DND-41 (cell line): ENCODE data around the gene CDKN2C.

Experiments used
- ATAC-seq: fragments of 200-7000 bp; cut with Tn5 transposase; 3 replicates; pipeline ENCODE4 v1.9.1; 2021; ENCODE audit warnings: low read depth; ENCODE audit not compliant: insufficient read depth
- DNase-seq: peaks from one replicate; pipeline ENCODE4 v3.0.0-alpha.2; 2020
- H2AFZ ChIP-seq: 2 replicates; pipeline ENCODE4 v1.6.0; 2012; ENCODE audit warnings: low read depth, low read length
- H3K27ac ChIP-seq: 2 replicates; pipeline ENCODE4 v1.5.1; 2012; ENCODE audit warnings: low read length, inconsistent platforms
- H3K27me3 ChIP-seq: fragments of 200-600 bp; sonication (generic); 2 replicates; pipeline ENCODE4 v1.6.0; 2012; ENCODE audit warnings: low read length, mild to moderate bottlenecking, inconsistent platforms; ENCODE audit not compliant: insufficient read depth, poor library complexity
- H3K36me3 ChIP-seq: 2 replicates; pipeline ENCODE4 v1.5.1; 2012; ENCODE audit warnings: low read length, inconsistent platforms; ENCODE audit not compliant: insufficient read depth
- H3K4me1 ChIP-seq: 2 replicates; pipeline ENCODE4 v1.5.1; 2012; ENCODE audit warnings: mild to moderate bottlenecking, low read length; ENCODE audit not compliant: insufficient read depth
- H3K4me2 ChIP-seq: 2 replicates; pipeline ENCODE4 v1.6.0; 2012; ENCODE audit warnings: mild to moderate bottlenecking, moderate library complexity, low read length, inconsistent platforms; ENCODE audit not compliant: insufficient read depth
- H3K4me3 ChIP-seq, 2 experiments: fragments of 200-600 bp in 1 of 2; shearing (Covaris generic) in 1 of 2; 2 replicates each; pipeline ENCODE4 v1.5.1; 2012 to 2016; ENCODE audit warnings: inconsistent platforms in 2 of 2, low read length in 2 of 2, mild to moderate bottlenecking in 2 of 2, low read depth in 1 of 2, moderate library complexity in 1 of 2
- H3K79me2 ChIP-seq: 2 replicates; pipeline ENCODE4 v1.6.0; 2012; ENCODE audit warnings: low read length, inconsistent platforms; ENCODE audit not compliant: insufficient read depth
- H3K9ac ChIP-seq: 2 replicates; pipeline ENCODE4 v1.6.0; 2012; ENCODE audit warnings: low read depth, mild to moderate bottlenecking, inconsistent platforms, low read length, moderate library complexity
- H3K9me3 ChIP-seq: 2 replicates; pipeline ENCODE4 v1.5.1; 2012; ENCODE audit warnings: low read length, moderate library complexity, mild to moderate bottlenecking, inconsistent platforms; ENCODE audit not compliant: insufficient read depth, severe bottlenecking
- H4K20me1 ChIP-seq: 2 replicates; pipeline ENCODE4 v1.6.0; 2012; ENCODE audit warnings: low read length; ENCODE audit not compliant: insufficient read depth
- EZH2 ChIP-seq: IDR thresholded peaks from 3 replicates; pipeline ENCODE4 v1.6.1; 2012; ENCODE audit warnings: borderline replicate concordance, low read depth, mild to moderate bottlenecking, moderate library complexity, low read length, inconsistent platforms; ENCODE audit not compliant: severe bottlenecking
- TF ChIP-seq, protein P1 (sequence below): IDR thresholded peaks from 2 replicates; pipeline ENCODE4 v1.5.1; 2012; ENCODE audit warnings: borderline replicate concordance, low read length, moderate library complexity, mild to moderate bottlenecking; ENCODE audit not compliant: poor library complexity, severe bottlenecking; ENCODE audit errors: extremely low read depth

The CDKN2C gene

GRCh38 chr1:50967416-50968157 lies 2.5 kb upstream of the CDKN2C start:
- no peaks in the 10 kb centered on the region for H3K27me3 ChIP-seq
- peaks cover 18% of the 10 kb centered on the region for H3K4me1 ChIP-seq
- no peak for DNase-seq
- H3K9ac ChIP-seq = peak overlapping the region; percentile 100
- peak overlapping the region; percentile 65 to 97 for H3K4me3 ChIP-seq
- peak overlapping the region; percentile 41 for H2AFZ ChIP-seq
- H3K36me3 ChIP-seq = peaks cover 17% of the 10 kb centered on the region
- TF ChIP-seq, protein P1, sequence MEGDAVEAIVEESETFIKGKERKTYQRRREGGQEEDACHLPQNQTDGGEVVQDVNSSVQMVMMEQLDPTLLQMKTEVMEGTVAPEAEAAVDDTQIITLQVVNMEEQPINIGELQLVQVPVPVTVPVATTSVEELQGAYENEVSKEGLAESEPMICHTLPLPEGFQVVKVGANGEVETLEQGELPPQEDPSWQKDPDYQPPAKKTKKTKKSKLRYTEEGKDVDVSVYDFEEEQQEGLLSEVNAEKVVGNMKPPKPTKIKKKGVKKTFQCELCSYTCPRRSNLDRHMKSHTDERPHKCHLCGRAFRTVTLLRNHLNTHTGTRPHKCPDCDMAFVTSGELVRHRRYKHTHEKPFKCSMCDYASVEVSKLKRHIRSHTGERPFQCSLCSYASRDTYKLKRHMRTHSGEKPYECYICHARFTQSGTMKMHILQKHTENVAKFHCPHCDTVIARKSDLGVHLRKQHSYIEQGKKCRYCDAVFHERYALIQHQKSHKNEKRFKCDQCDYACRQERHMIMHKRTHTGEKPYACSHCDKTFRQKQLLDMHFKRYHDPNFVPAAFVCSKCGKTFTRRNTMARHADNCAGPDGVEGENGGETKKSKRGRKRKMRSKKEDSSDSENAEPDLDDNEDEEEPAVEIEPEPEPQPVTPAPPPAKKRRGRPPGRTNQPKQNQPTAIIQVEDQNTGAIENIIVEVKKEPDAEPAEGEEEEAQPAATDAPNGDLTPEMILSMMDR = no peak
- TF ChIP-seq EZH2 = no peak
- H3K9me3 ChIP-seq = no peaks in the 10 kb centered on the region
- H3K27ac ChIP-seq = peak overlapping the region; percentile 94
- no peak for ATAC-seq
- H3K4me2 ChIP-seq = peak overlapping the region; percentile 70
- H3K79me2 ChIP-seq = peaks cover 63% of the 10 kb centered on the region
- peaks cover 16% of the 10 kb centered on the region for H4K20me1 ChIP-seq

GRCh38 chr1:50968158-50968820 lies 1.8 kb upstream of the CDKN2C start:
- no peak for TF ChIP-seq EZH2
- TF ChIP-seq, protein P1 = peak; percentile 50
- Histone ChIP-seq H3K27ac (peak overlapping the region; percentile 94), H4K20me1 (peaks cover 16% of the 10 kb centered on the region), H3K4me3 (peak overlapping the region; percentile 65 to 97), H2AFZ (peak overlapping the region; percentile 81), H3K27me3 (no peaks in the 10 kb centered on the region), H3K36me3 (peaks cover 21% of the 10 kb centered on the region), H3K79me2 (peaks cover 70% of the 10 kb centered on the region), H3K9ac (peak overlapping the region; percentile 100), H3K4me2 (peak overlapping the region; percentile 70), H3K4me1 (peaks cover 25% of the 10 kb centered on the region), H3K9me3 (no peaks in the 10 kb centered on the region)
- ATAC-seq = peak; percentile 69
- peak; percentile 94 for DNase-seq

DNA sequence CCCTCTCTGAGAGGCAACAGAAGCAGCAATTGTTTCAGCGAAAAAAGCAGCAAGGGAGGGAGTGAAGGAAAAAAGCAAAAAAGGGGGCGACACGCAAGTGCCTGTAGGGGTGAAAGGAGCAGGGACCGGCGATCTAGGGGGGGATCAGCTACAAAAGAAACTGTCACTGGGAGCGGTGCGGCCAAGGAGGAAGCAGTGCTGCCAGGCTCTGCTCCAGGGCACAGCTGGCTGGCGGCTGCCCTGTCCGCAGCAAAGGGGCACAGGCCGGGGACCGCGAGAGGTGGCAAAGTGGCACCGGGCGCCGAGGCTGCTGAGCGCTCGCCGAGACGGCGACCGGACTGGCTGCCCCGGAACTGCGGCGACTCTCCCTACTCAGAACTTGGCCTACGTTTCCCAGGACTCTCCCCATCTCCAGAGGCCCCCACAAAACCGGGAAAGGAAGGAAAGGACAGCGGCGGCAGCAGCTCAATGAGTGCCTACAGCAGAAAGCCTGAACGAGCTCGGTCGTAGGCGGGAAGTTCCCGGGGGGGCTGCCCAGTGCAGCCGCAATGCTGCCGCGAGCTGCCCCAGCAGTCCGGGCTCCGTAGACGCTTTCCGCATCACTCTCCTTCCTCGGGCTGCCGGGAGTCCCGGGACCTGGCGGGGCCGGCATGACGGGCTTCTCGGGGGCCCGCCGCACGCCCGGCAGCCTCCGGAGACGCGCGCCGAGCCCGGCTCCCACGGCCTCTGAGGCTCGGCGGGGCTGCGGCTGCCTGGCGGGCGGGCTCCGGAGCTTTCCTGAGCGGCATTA lies 1.0 kb upstream of the CDKN2C start:
- DNase-seq = no peak
- H3K4me2 ChIP-seq = peak overlapping the region; percentile 62

More for the DNA sequence above, 1.0 kb upstream of the CDKN2C start:
- ATAC-seq = peak; percentile 28
- TF ChIP-seq, protein P1 = peak; percentile 13
- TF ChIP-seq EZH2 = no peak
- H3K4me3 ChIP-seq = peak overlapping the region; percentile 65 to 97
- peaks cover 28% of the 10 kb centered on the region for H3K36me3 ChIP-seq
- peak overlapping the region; percentile 35 for H2AFZ ChIP-seq
- peaks cover 16% of the 10 kb centered on the region for H4K20me1 ChIP-seq
- H3K79me2 ChIP-seq = peaks cover 78% of the 10 kb centered on the region
- H3K27ac ChIP-seq = peak overlapping the region; percentile 94
- H3K27me3 ChIP-seq = no peaks in the 10 kb centered on the region
- H3K4me1 ChIP-seq = peaks cover 33% of the 10 kb centered on the region
- H3K9ac ChIP-seq = peak overlapping the region; percentile 100
- no peaks in the 10 kb centered on the region for H3K9me3 ChIP-seq
